K562 (cell line): ENCODE measurements around the gene HYOU1. TPM values are rescaled to one million over a fixed set of nuclear protein-coding genes. Genes with fewer than 3 reads are reported as not detected.

Experiments used
- BACH1 ChIP-seq: fragments of 200-800 bp; sonication (Bioruptor generic); IDR thresholded peaks from 2 replicates; pipeline ENCODE4 v1.6.1; 2016; ENCODE audit warnings: missing genetic modification characterization, missing compliant biosample characterization
- MCM5 ChIP-seq: fragments of 450-650 bp; IDR thresholded peaks from 2 replicates; pipeline ENCODE4 v1.6.1; 2016; ENCODE audit warnings: low read depth
- MEIS2 ChIP-seq: fragments of 450-650 bp; IDR thresholded peaks from 2 replicates; pipeline ENCODE4 v1.6.1; 2014; ENCODE audit warnings: mild to moderate bottlenecking; ENCODE audit not compliant: partially characterized antibody
- NFATC3 ChIP-seq: fragments of 450-650 bp; IDR thresholded peaks from 2 replicates; pipeline ENCODE4 v1.6.1; 2017; ENCODE audit warnings: mild to moderate bottlenecking
- NFYB ChIP-seq: IDR thresholded peaks from 2 replicates; pipeline ENCODE4 v1.6.1; 2011; ENCODE audit warnings: mild to moderate bottlenecking, moderate library complexity; ENCODE audit not compliant: insufficient read length; ENCODE audit errors: extremely low read depth
- POLR2H ChIP-seq: IDR thresholded peaks from 2 replicates; pipeline ENCODE4 v1.6.1; 2016; ENCODE audit warnings: missing genetic modification characterization, low read depth, mild to moderate bottlenecking, control low read depth, missing compliant biosample characterization, moderate library complexity
- SMARCE1 ChIP-seq: fragments of 450-650 bp; IDR thresholded peaks from 2 replicates; pipeline ENCODE4 v1.7.1; 2016; ENCODE audit warnings: mild to moderate bottlenecking
- SMC3 ChIP-seq: conservative IDR thresholded peaks from 2 replicates; pipeline ENCODE4 v1.6.1; 2011; ENCODE audit warnings: low read depth, low read length, improper control_type of control experiment; ENCODE audit not compliant: insufficient read depth
- TRIM25 ChIP-seq: fragments of 450-650 bp; IDR thresholded peaks from 2 replicates; pipeline ENCODE4 v1.7.0; 2016; ENCODE audit warnings: borderline replicate concordance
- ZNF311 ChIP-seq: fragments of 250-450 bp; sonication (Bioruptor Pico); IDR thresholded peaks from 2 replicates; pipeline ENCODE4 v1.4.0; 2020; ENCODE audit warnings: mild to moderate bottlenecking, moderate library complexity
- polyA plus RNA-seq, 8 experiments: library from polyadenylated mRNA; depleted of rRNA in 4 of 8; stranded (reverse) in 5 of 8; unstranded in 3 of 8; fragments of >200 nt; fragmentation: Nextera tagmentation in 2 of 8; fragmentation: Illumina TruSeq in 1 of 8; extraction: Ambion mirVana in 2 of 8; extraction: Trizol in 1 of 8; gene quantifications; 2 replicates each; pipeline versions ENCODE4 v1.2.1 to v1.2.3, GENCODE V29; 2011 to 2014; ENCODE audit warnings: inconsistent platforms in 1 of 8, missing spikeins in 1 of 8
- total RNA-seq, 7 experiments: library from RNA; depleted of rRNA in 6 of 7; stranded (reverse); fragments of >200 nt in 6 of 7; fragmentation: Illumina TruSeq in 2 of 7; extraction: Trizol in 2 of 7; gene quantifications; 2 replicates each; pipeline versions ENCODE4 v1.2.1 to v1.2.3, GENCODE V29; 2011 to 2021; ENCODE audit warnings: low replicate concordance in 1 of 7
- TF ChIP-seq, protein P1 (sequence below): sonication (generic); formaldehyde crosslinking; IDR thresholded peaks from 2 replicates; pipeline ENCODE4 v1.4.0; 2020; ENCODE audit warnings: mild to moderate bottlenecking, missing genetic modification reagents
- TF ChIP-seq, protein P2 (sequence below), 2 experiments: fragments of 450-650 bp; formaldehyde crosslinking in 1 of 2; IDR thresholded peaks; 2 replicates each; pipeline versions ENCODE4 v1.4.0 to v1.6.1; 2014 to 2020; ENCODE audit warnings: mild to moderate bottlenecking in 2 of 2, borderline replicate concordance in 1 of 2, low read depth in 1 of 2
- TF ChIP-seq, protein P3 (sequence below): fragments of 450-650 bp; IDR thresholded peaks from 2 replicates; pipeline ENCODE4 v1.6.1; 2014; ENCODE audit warnings: low read depth, mild to moderate bottlenecking, moderate library complexity, borderline replicate concordance

HYOU1 gene
- total and polyA plus RNA-seq, 9 of the 15 experiments (the other 6 are each of a cell fraction or from before 2014, with no cell fraction given): 19.5 to 197 (median 128) TPM

- TF ChIP-seq NFATC3 (no peak), MCM5 (no peak), NFYB (peak; percentile 73), SMC3 (no peak), POLR2H (tag) (no peak; the same call in 1 of the 2 replicates), ZNF311 (CRISPR knock-in tag) (no peak), BACH1 (no peak), MEIS2 (peak; percentile 61), TRIM25 (no peak), SMARCE1 (no peak; the same call in 1 of the 2 replicates)
- TF ChIP-seq, protein P1, sequence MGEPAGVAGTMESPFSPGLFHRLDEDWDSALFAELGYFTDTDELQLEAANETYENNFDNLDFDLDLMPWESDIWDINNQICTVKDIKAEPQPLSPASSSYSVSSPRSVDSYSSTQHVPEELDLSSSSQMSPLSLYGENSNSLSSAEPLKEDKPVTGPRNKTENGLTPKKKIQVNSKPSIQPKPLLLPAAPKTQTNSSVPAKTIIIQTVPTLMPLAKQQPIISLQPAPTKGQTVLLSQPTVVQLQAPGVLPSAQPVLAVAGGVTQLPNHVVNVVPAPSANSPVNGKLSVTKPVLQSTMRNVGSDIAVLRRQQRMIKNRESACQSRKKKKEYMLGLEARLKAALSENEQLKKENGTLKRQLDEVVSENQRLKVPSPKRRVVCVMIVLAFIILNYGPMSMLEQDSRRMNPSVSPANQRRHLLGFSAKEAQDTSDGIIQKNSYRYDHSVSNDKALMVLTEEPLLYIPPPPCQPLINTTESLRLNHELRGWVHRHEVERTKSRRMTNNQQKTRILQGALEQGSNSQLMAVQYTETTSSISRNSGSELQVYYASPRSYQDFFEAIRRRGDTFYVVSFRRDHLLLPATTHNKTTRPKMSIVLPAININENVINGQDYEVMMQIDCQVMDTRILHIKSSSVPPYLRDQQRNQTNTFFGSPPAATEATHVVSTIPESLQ (CRISPR knock-in tag): no peak
- TF ChIP-seq, protein P2, sequence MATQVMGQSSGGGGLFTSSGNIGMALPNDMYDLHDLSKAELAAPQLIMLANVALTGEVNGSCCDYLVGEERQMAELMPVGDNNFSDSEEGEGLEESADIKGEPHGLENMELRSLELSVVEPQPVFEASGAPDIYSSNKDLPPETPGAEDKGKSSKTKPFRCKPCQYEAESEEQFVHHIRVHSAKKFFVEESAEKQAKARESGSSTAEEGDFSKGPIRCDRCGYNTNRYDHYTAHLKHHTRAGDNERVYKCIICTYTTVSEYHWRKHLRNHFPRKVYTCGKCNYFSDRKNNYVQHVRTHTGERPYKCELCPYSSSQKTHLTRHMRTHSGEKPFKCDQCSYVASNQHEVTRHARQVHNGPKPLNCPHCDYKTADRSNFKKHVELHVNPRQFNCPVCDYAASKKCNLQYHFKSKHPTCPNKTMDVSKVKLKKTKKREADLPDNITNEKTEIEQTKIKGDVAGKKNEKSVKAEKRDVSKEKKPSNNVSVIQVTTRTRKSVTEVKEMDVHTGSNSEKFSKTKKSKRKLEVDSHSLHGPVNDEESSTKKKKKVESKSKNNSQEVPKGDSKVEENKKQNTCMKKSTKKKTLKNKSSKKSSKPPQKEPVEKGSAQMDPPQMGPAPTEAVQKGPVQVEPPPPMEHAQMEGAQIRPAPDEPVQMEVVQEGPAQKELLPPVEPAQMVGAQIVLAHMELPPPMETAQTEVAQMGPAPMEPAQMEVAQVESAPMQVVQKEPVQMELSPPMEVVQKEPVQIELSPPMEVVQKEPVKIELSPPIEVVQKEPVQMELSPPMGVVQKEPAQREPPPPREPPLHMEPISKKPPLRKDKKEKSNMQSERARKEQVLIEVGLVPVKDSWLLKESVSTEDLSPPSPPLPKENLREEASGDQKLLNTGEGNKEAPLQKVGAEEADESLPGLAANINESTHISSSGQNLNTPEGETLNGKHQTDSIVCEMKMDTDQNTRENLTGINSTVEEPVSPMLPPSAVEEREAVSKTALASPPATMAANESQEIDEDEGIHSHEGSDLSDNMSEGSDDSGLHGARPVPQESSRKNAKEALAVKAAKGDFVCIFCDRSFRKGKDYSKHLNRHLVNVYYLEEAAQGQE (IDR thresholded peaks at IDR 0.05; ENCODE audit: borderline replicate concordance): peak; percentile 97
- TF ChIP-seq, protein P2 (CRISPR knock-in tag; IDR thresholded peaks at IDR 0.05; ENCODE audit: low read depth): no peak
- TF ChIP-seq, protein P3, sequence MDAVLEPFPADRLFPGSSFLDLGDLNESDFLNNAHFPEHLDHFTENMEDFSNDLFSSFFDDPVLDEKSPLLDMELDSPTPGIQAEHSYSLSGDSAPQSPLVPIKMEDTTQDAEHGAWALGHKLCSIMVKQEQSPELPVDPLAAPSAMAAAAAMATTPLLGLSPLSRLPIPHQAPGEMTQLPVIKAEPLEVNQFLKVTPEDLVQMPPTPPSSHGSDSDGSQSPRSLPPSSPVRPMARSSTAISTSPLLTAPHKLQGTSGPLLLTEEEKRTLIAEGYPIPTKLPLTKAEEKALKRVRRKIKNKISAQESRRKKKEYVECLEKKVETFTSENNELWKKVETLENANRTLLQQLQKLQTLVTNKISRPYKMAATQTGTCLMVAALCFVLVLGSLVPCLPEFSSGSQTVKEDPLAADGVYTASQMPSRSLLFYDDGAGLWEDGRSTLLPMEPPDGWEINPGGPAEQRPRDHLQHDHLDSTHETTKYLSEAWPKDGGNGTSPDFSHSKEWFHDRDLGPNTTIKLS: 0 out of 2 replicates have a peak, but pooled peaks have one; percentile 34
Measured at GRCh38 chr11:119067371-119068222, 10.6 kb upstream of the HYOU1 start, which contains the start of gene VPS11 (continued).
